AG20443 (cell line): ENCODE data around the gene BPIFA3.

Experiments used
- DNase-seq: peaks from one replicate; pipeline ENCODE4 v3.0.0; 2012; ENCODE audit warnings: low spot score, mixed read lengths

Gene BPIFA3

GRCh38 chr20:33224399-33224798 is 7.2 kb downstream of the BPIFA3 start:
- DNase-seq: no peak

- no peak for DNase-seq
Observed at GRCh38 chr20:33229843-33230242, 12.7 kb downstream of the BPIFA3 start.

- no peak for DNase-seq
Observed at GRCh38 chr20:33231237-33231636, 14.1 kb downstream of the BPIFA3 start.

GRCh38 chr20:33232486-33233072 is 15.4 kb downstream of the BPIFA3 start:
- DNase-seq: no peak

- DNase-seq: no peak
Observed at GRCh38 chr20:33233129-33233774, 16.1 kb downstream of the BPIFA3 start.

GRCh38 chr20:33234050-33234449 is 16.9 kb downstream of the BPIFA3 start:
- no peak for DNase-seq

- no peak for DNase-seq
Observed at GRCh38 chr20:33235696-33236095, 18.5 kb downstream of the BPIFA3 start, which contains the start of gene BPIFA1. BPIFA1 (plus strand) TSS chr20:33235996; CDS start chr20:33237712, 1,716 bp downstream.

- no peak for DNase-seq
Observed at GRCh38 chr20:33236351-33236750, 19.2 kb downstream of the BPIFA3 start.

- DNase-seq: no peak
Observed at GRCh38 chr20:33237989-33238388, 20.8 kb downstream of the BPIFA3 start.

- no peak for DNase-seq
Observed at GRCh38 chr20:33239418-33239817, 22.3 kb downstream of the BPIFA3 start.

- no peak for DNase-seq
Observed at GRCh38 chr20:33239979-33240736, 23.0 kb downstream of the BPIFA3 start.

GRCh38 chr20:33240923-33241322 is 23.8 kb downstream of the BPIFA3 start:
- DNase-seq: no peak

- no peak for DNase-seq
Observed at GRCh38 chr20:33242319-33243100, 25.4 kb downstream of the BPIFA3 start.

- DNase-seq: no peak
Observed at GRCh38 chr20:33246077-33246476, 28.9 kb downstream of the BPIFA3 start.

- no peak for DNase-seq
Observed at GRCh38 chr20:33249456-33249855, 32.3 kb downstream of the BPIFA3 start.

GRCh38 chr20:33250666-33251065 is 33.5 kb downstream of the BPIFA3 start:
- no peak for DNase-seq

- no peak for DNase-seq
Observed at GRCh38 chr20:33251496-33251895, 34.3 kb downstream of the BPIFA3 start.

- no peak for DNase-seq
Observed at GRCh38 chr20:33252460-33252859, 35.3 kb downstream of the BPIFA3 start.

- no peak for DNase-seq
Observed at GRCh38 chr20:33255005-33255404, 37.9 kb downstream of the BPIFA3 start.

- DNase-seq: no peak
Observed at GRCh38 chr20:33257237-33257636, 40.1 kb downstream of the BPIFA3 start.

- no peak for DNase-seq
Observed at GRCh38 chr20:33259371-33259770, 42.2 kb downstream of the BPIFA3 start.

GRCh38 chr20:33261465-33261864 is 44.3 kb downstream of the BPIFA3 start:
- DNase-seq: no peak
